ENCODE measurements around the gene SLC25A29. TPM values are rescaled to one million over a fixed set of nuclear protein-coding genes. Genes with fewer than 3 reads are reported as not detected.

SLC25A29 gene
- polyA plus RNA-seq, 2 of the 4 experiments (the other 2 are of a cell fraction): 6.3 to 15.1 TPM

GRCh38 chr14:100241279-100241678 is 65.0 kb downstream of the SLC25A29 start:
- peaks cover 50% of the 10 kb centered on the region for H3K4me1 ChIP-seq
- ChIA-PET CTCF (interaction anchor here (0.7 to 2.9 kb wide), 16 partner anchors 7 to 138 kb away, joined by 3 to 17 read pairs (median 4); no protein-coding TSS in a partner anchor), POLR2A (no interaction called here)
- 39% methylated on average over 3 of the region's 3 CpGs for WGBS (ENCODE audit: missing lambda C conversion rate)
- DNase-seq (ENCODE audit: low read depth in 1 of 2, low spot score in 1 of 2) (no peak), ATAC-seq (no peak), FAIRE-seq (no peak)
- H3K4me2 ChIP-seq: peak overlapping the region; percentile 96
- H3K27ac ChIP-seq: peak overlapping the region; percentile 96 to 98; a peak in 4 of 6 replicates
- TF ChIP-seq ZC3H11A (IDR thresholded peaks at IDR 0.05) (no peak), CHD2 (IDR thresholded peaks at IDR 0.05; ENCODE audit: low read length, partially characterized antibody) (no peak), CEBPB (IDR thresholded peaks at IDR 0.05) (no peak), EP300 (IDR thresholded peaks at IDR 0.05) (no peak), KDM1A (IDR thresholded peaks at IDR 0.05; ENCODE audit: low read depth) (no peak), CBX2 (IDR thresholded peaks at IDR 0.05; ENCODE audit: borderline replicate concordance, low read depth) (no peak), EHMT2 (IDR thresholded peaks at IDR 0.05; ENCODE audit: low read depth) (no peak), SMC3 (IDR thresholded peaks at IDR 0.05) (no peak), ZNF302 (CRISPR knock-in tag; IDR thresholded peaks at IDR 0.05) (no peak), SREBF2 (IDR thresholded peaks at IDR 0.05) (no peak)
- TF ChIP-seq, protein P1, sequence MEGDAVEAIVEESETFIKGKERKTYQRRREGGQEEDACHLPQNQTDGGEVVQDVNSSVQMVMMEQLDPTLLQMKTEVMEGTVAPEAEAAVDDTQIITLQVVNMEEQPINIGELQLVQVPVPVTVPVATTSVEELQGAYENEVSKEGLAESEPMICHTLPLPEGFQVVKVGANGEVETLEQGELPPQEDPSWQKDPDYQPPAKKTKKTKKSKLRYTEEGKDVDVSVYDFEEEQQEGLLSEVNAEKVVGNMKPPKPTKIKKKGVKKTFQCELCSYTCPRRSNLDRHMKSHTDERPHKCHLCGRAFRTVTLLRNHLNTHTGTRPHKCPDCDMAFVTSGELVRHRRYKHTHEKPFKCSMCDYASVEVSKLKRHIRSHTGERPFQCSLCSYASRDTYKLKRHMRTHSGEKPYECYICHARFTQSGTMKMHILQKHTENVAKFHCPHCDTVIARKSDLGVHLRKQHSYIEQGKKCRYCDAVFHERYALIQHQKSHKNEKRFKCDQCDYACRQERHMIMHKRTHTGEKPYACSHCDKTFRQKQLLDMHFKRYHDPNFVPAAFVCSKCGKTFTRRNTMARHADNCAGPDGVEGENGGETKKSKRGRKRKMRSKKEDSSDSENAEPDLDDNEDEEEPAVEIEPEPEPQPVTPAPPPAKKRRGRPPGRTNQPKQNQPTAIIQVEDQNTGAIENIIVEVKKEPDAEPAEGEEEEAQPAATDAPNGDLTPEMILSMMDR (IDR thresholded peaks at IDR 0.05): no peak
- TF ChIP-seq, protein P2, sequence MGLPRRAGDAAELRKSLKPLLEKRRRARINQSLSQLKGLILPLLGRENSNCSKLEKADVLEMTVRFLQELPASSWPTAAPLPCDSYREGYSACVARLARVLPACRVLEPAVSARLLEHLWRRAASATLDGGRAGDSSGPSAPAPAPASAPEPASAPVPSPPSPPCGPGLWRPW (IDR thresholded peaks at IDR 0.05): no peak
- TF ChIP-seq, protein P3, sequence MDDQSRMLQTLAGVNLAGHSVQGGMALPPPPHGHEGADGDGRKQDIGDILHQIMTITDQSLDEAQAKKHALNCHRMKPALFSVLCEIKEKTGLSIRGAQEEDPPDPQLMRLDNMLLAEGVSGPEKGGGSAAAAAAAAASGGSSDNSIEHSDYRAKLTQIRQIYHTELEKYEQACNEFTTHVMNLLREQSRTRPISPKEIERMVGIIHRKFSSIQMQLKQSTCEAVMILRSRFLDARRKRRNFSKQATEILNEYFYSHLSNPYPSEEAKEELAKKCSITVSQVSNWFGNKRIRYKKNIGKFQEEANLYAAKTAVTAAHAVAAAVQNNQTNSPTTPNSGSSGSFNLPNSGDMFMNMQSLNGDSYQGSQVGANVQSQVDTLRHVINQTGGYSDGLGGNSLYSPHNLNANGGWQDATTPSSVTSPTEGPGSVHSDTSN (IDR thresholded peaks at IDR 0.05): no peak
- TF ChIP-seq, protein P4, sequence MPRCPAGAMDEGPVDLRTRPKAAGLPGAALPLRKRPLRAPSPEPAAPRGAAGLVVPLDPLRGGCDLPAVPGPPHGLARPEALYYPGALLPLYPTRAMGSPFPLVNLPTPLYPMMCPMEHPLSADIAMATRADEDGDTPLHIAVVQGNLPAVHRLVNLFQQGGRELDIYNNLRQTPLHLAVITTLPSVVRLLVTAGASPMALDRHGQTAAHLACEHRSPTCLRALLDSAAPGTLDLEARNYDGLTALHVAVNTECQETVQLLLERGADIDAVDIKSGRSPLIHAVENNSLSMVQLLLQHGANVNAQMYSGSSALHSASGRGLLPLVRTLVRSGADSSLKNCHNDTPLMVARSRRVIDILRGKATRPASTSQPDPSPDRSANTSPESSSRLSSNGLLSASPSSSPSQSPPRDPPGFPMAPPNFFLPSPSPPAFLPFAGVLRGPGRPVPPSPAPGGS (IDR thresholded peaks at IDR 0.05): no peak
- TF ChIP-seq, protein P5, sequence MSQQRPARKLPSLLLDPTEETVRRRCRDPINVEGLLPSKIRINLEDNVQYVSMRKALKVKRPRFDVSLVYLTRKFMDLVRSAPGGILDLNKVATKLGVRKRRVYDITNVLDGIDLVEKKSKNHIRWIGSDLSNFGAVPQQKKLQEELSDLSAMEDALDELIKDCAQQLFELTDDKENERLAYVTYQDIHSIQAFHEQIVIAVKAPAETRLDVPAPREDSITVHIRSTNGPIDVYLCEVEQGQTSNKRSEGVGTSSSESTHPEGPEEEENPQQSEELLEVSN (IDR thresholded peaks at IDR 0.05; ENCODE audit: borderline replicate concordance, low read depth): no peak
- H3K4me3 ChIP-seq: peak overlapping the region; percentile 66
- no peaks in the 10 kb centered on the region for H3K9me3 ChIP-seq

Small RNA genes within 50 kb of the gene (small RNA-seq; reads per million reads assigned to genes)
- 0.37 to 34.7 (median 12.6) reads per million in 6 experiments for gene MIR345
- 0 reads per million in 6 experiments for gene RN7SL523P

Other genes with a start within 250 kb of the SLC25A29 start
- gene EVL, start 241.0 kb downstream of the SLC25A29 start, polyA plus RNA-seq (2011; rRNA removed): 14.8 and 17.0 TPM in 2 replicates
- gene EVL, start 241.0 kb downstream of the SLC25A29 start, polyA plus RNA-seq (2017; fragmentation: RNase III; extraction: RNeasy Plus Mini Kit Qiagen cat#74134 plus additional on column Dnase treatment): 30.1 to 32.9 TPM (median 30.6 TPM) in 3 replicates
- 0.38 and 0.93 TPM in 2 replicates for gene DEGS2, start 146.8 kb downstream of the SLC25A29 start, polyA plus RNA-seq (2011; rRNA removed)
- gene DEGS2, start 146.8 kb downstream of the SLC25A29 start, polyA plus RNA-seq (2017; fragmentation: RNase III; extraction: RNeasy Plus Mini Kit Qiagen cat#74134 plus additional on column Dnase treatment): 1.1 to 2.3 TPM (median 1.6 TPM) in 3 replicates
- 61.6 and 65.8 TPM in 2 replicates for gene YY1, start 67.3 kb downstream of the SLC25A29 start, polyA plus RNA-seq (2011; rRNA removed)
- gene YY1, start 67.3 kb downstream of the SLC25A29 start, polyA plus RNA-seq (2017; fragmentation: RNase III; extraction: RNeasy Plus Mini Kit Qiagen cat#74134 plus additional on column Dnase treatment): 58.1 to 59.6 TPM (median 58.4 TPM) in 3 replicates
- not detected in 2 replicates for gene SLC25A47, start 16.9 kb upstream of the SLC25A29 start, polyA plus RNA-seq (2011; rRNA removed)
- not detected in 3 replicates for gene SLC25A47, start 16.9 kb upstream of the SLC25A29 start, polyA plus RNA-seq (2017; fragmentation: RNase III; extraction: RNeasy Plus Mini Kit Qiagen cat#74134 plus additional on column Dnase treatment)
- gene WDR25, start 70.0 kb upstream of the SLC25A29 start, polyA plus RNA-seq (2011; rRNA removed): 7.8 and 8.9 TPM in 2 replicates
- 6.2 to 7.0 TPM (median 6.8 TPM) in 3 replicates for gene WDR25, start 70.0 kb upstream of the SLC25A29 start, polyA plus RNA-seq (2017; fragmentation: RNase III; extraction: RNeasy Plus Mini Kit Qiagen cat#74134 plus additional on column Dnase treatment)

All from A549 (cell line).